NB4 (cell line): ENCODE data around the gene PDS5B.

Experiments
- DNase-seq: peaks from one replicate; pipeline ENCODE4 v3.0.0; 2010; ENCODE audit warnings: low read depth
- H3K4me3 ChIP-seq: one replicate; pipeline ENCODE4 v1.5.1; 2011; ENCODE audit warnings: mild to moderate bottlenecking, low read depth, low read length, moderate library complexity
- CTCF ChIP-seq: IDR thresholded peaks from one replicate; pipeline ENCODE4 v1.5.1; 2012; ENCODE audit warnings: low read depth, low read length
- MAX ChIP-seq: IDR thresholded peaks from 2 replicates; pipeline ENCODE4 v1.6.1; 2011; ENCODE audit warnings: low read depth, low read length
- MYC ChIP-seq: IDR thresholded peaks from 2 replicates; pipeline ENCODE4 v1.6.1; 2011; ENCODE audit warnings: low read depth, low read length
- POLR2A ChIP-seq: IDR thresholded peaks from 2 replicates; pipeline ENCODE4 v1.6.1; 2011; ENCODE audit warnings: mild to moderate bottlenecking; ENCODE audit not compliant: insufficient read length; ENCODE audit errors: extremely low read depth

Gene PDS5B

GRCh38 chr13:32586080-32586900 lies at the start of gene PDS5B:
TSS of gene PDS5B (plus strand) at chr13:32586452. CDS start at chr13:32648773, 62,321 bp downstream.
- TF ChIP-seq POLR2A: peak; percentile 76
- peak; percentile 58; the same call in 1 of the 2 replicates for TF ChIP-seq MAX
- TF ChIP-seq MYC: peak; percentile 62
- TF ChIP-seq CTCF: peak; percentile 39
- H3K4me3 ChIP-seq: peak within 1 kb of the TSS; percentile 97
- peak; percentile 97 for DNase-seq

- peak; percentile 83 for DNase-seq
- TF ChIP-seq CTCF: no peak
- TF ChIP-seq POLR2A: no peak
- TF ChIP-seq MAX: no peak
- TF ChIP-seq MYC: no peak
- H3K4me3 ChIP-seq: peak overlapping the region; percentile 97
These were observed 48.6 kb upstream of the PDS5B start for GRCh38 chr13:32537580-32538142.

GRCh38 chr13:32538143-32538620 lies 48.1 kb upstream of the PDS5B start:
- TF ChIP-seq POLR2A (no peak), CTCF (no peak), MAX (no peak), MYC (no peak; the same call in 1 of the 2 replicates)
- no peak for DNase-seq

GRCh38 chr13:32538621-32539246 lies 47.5 kb upstream of the PDS5B start, which contains the start of gene N4BP2L2:
TSS of gene N4BP2L2 (minus strand) at chr13:32538795. CDS start at chr13:32537027, 1,768 bp downstream.
- TF ChIP-seq POLR2A (peak; percentile 91), CTCF (peak; percentile 56), MYC (peak; percentile 88), MAX (peak; percentile 70)
- peak within 1 kb of the TSS; percentile 97 for H3K4me3 ChIP-seq
- peak; percentile 99 for DNase-seq

More at GRCh38 chr13:32538143-32538620, 48.1 kb upstream of the PDS5B start:
- H3K4me3 ChIP-seq: peak overlapping the region; percentile 97

GRCh38 chr13:32542221-32542620 lies 44.0 kb upstream of the PDS5B start:
- no peak for TF ChIP-seq CTCF
- no peak for TF ChIP-seq POLR2A
- TF ChIP-seq MAX: no peak
- TF ChIP-seq MYC: no peak
- no peak for DNase-seq
- no peak overlapping the region for H3K4me3 ChIP-seq
